DOHH2 (cell line): Measurements from ENCODE around the gene TPH2.

Experiments used
- CTCF ChIP-seq: fragments of 200-600 bp; sonication (generic); IDR thresholded peaks from one replicate; pipeline ENCODE4 v1.5.1; 2014; ENCODE audit warnings: antibody characterized with exemption, mild to moderate bottlenecking, low read depth, low read length; ENCODE audit not compliant: poor library complexity, severe bottlenecking
- EZH2phosphoT487 ChIP-seq: fragments of 200-600 bp; sonication (generic); IDR thresholded peaks from 2 replicates; pipeline ENCODE4 v1.6.1; 2017; ENCODE audit warnings: borderline replicate concordance, mild to moderate bottlenecking, antibody characterized with exemption, low read length, moderate library complexity, mixed read lengths

DNA sequence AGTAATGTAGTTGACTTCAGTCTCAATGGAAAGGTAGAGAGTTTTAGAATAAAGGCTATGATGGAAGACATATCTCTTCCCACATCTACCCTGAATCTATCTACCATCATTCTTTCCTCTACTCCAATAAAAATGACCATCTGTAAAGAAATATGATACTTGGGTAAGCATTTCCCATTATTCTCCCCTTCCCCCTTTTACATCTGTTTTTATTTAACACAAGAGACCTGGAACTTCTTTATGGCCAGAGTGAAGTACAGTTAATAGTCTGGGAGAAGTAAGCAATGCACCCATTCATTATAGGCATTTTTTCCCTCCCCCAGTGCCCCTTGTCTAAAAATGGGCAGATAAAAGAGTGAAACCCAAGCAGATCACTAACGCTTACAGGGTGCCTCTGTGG is 6.5 kb downstream of the TPH2 start:
- TF ChIP-seq CTCF: no peak
- TF ChIP-seq EZH2phosphoT487: no peak
